ENCODE measurements around the gene L3MBTL4.

GRCh38 chr18:5995626-5996025 lies 419.1 kb downstream of the L3MBTL4 start:
- TF ChIP-seq CTCF (conservative IDR thresholded peaks at IDR 0.05; ENCODE audit: low read length) (no peak), EZH2phosphoT487 (IDR thresholded peaks at IDR 0.05; ENCODE audit: borderline replicate concordance, low read depth, low read length) (no peak)
